Caco-2 (cell line): ENCODE data around the gene CDYL2. TPM values are rescaled to one million over a fixed set of nuclear protein-coding genes. Genes with fewer than 3 reads are reported as not detected.

ENCODE experiments used
- BruUV-seq: library from RNA; stranded (reverse); fragments of 400-500 nt; replicated peaks from 2 replicates; lab custom pipeline; 2021; lab: Mats Ljungman, UMichigan
- CTCF ChIA-PET: fragments of 300-600 bp; sonication (Branson Sonifier 250); formaldehyde crosslinking; loops from one replicate; lab custom pipeline; 2022; ENCODE audit warnings: antibody characterized with exemption; lab: Charles Lee
- POLR2A ChIA-PET: fragments of 300-600 bp; sonication (Branson Sonifier 250); formaldehyde crosslinking; loops from one replicate; lab custom pipeline; 2022; ENCODE audit warnings: antibody characterized with exemption; lab: Charles Lee
- DNase-seq, 2 experiments: peaks; one replicate each; pipeline versions ENCODE4 v3.0.0 to v3.0.0-alpha.2; 2020 to 2022
- H3K27me3 ChIP-seq: replicated peaks from 2 replicates; pipeline ENCODE4 v1.6.0; 2011; ENCODE audit warnings: low read length; ENCODE audit not compliant: control insufficient read depth, insufficient read depth
- H3K36me3 ChIP-seq: 2 replicates; pipeline ENCODE4 v1.5.1; 2011; ENCODE audit warnings: low read length; ENCODE audit not compliant: control insufficient read depth, insufficient read depth
- H3K4me1 ChIP-seq: fragments of 250-450 bp; sonication (Bioruptor Pico); 2 replicates; pipeline ENCODE4 v1.5.1; 2020; ENCODE audit warnings: mild to moderate bottlenecking
- H3K4me3 ChIP-seq: 2 replicates; pipeline ENCODE4 v1.5.1; 2011; ENCODE audit warnings: low read depth, mild to moderate bottlenecking, control low read depth, low read length
- H3K9me3 ChIP-seq: fragments of 250-450 bp; sonication (Bioruptor Pico); 2 replicates; pipeline ENCODE4 v1.5.1; 2020; ENCODE audit warnings: mild to moderate bottlenecking, moderate library complexity
- H3K27ac Mint-ChIP-seq: one replicate; pipeline ENCODE4 v1.8.0; 2022; ENCODE audit warnings: mixed read lengths; ENCODE audit not compliant: unreplicated experiment
- H3K27me3 Mint-ChIP-seq: one replicate; pipeline ENCODE4 v1.8.0; 2022; ENCODE audit warnings: mixed read lengths; ENCODE audit not compliant: insufficient read depth, unreplicated experiment
- H3K36me3 Mint-ChIP-seq: one replicate; pipeline ENCODE4 v1.8.0; 2022; ENCODE audit warnings: mild to moderate bottlenecking, mixed read lengths; ENCODE audit not compliant: insufficient read depth, unreplicated experiment
- H3K4me1 Mint-ChIP-seq: one replicate; pipeline ENCODE4 v1.8.0; 2022; ENCODE audit warnings: low read depth, mixed read lengths; ENCODE audit not compliant: unreplicated experiment
- H3K4me3 Mint-ChIP-seq: one replicate; pipeline ENCODE4 v1.8.0; 2022; ENCODE audit warnings: mild to moderate bottlenecking, moderate library complexity, mixed read lengths; ENCODE audit not compliant: unreplicated experiment
- H3K9me3 Mint-ChIP-seq: one replicate; pipeline ENCODE4 v1.8.0; 2022; ENCODE audit warnings: mixed read lengths; ENCODE audit not compliant: unreplicated experiment
- CTCF ChIP-seq, 2 experiments: fragments of 200-600 bp in 1 of 2; IDR thresholded peaks; 1 replicate in 1 of 2; 2 replicates in 1 of 2; pipeline versions ENCODE4 v1.5.1 to v1.8.0; 2011 to 2022; ENCODE audit warnings: antibody characterized with exemption in 1 of 2, control low read depth in 1 of 2, inconsistent platforms in 1 of 2, low read depth in 1 of 2, low read length in 1 of 2, mild to moderate bottlenecking in 1 of 2, moderate library complexity in 1 of 2; ENCODE audit not compliant: insufficient read depth in 1 of 2, severe bottlenecking in 1 of 2, unreplicated experiment in 1 of 2
- intact Hi-C: fragments of 100-400 bp; cut with micrococcal nuclease; formaldehyde crosslinking; loops from one replicate; pipeline ENCODE4 v1.10.0; 2022; ENCODE audit not compliant: unreplicated experiment
- total RNA-seq: library from RNA; stranded (reverse); gene quantifications from 2 replicates; pipeline ENCODE4 v1.2.3, GENCODE V29; 2022

CDYL2 gene
- total RNA-seq, 1 experiment from 2014 or later: 1.8 TPM

- Histone ChIP-seq H3K4me1 (no peaks in the 10 kb centered on the region), H3K4me3 (no peak overlapping the region), H3K36me3 (no peaks in the 10 kb centered on the region), H3K9me3 (no peaks in the 10 kb centered on the region), H3K27me3 (no peaks in the 10 kb centered on the region)
- Mint-ChIP-seq H3K27ac (no peak overlapping the region), H3K4me3 (no peak overlapping the region), H3K4me1 (no peaks in the 10 kb centered on the region), H3K36me3 (no peaks in the 10 kb centered on the region), H3K9me3 (peaks cover 23% of the 10 kb centered on the region), H3K27me3 (no peaks in the 10 kb centered on the region)
- no TSS peak for BruUV-seq
- no peak for DNase-seq
- intact Hi-C loops: no loop called here
- TF ChIP-seq CTCF (IDR thresholded peaks at IDR 0.05; ENCODE audit: insufficient read depth in 1 of 2, low read depth in 1 of 2, low read length in 1 of 2, severe bottlenecking in 1 of 2, unreplicated experiment in 1 of 2): no peak
- CTCF ChIA-PET: no interaction called here
- POLR2A ChIA-PET: no interaction called here
Observed at GRCh38 chr16:80705596-80705995, 98.8 kb downstream of the CDYL2 start.

- Histone ChIP-seq H3K4me3 (no peak overlapping the region), H3K9me3 (no peaks in the 10 kb centered on the region), H3K36me3 (no peaks in the 10 kb centered on the region), H3K27me3 (no peaks in the 10 kb centered on the region), H3K4me1 (no peaks in the 10 kb centered on the region)
- no peaks in the 10 kb centered on the region for H3K4me1 Mint-ChIP-seq
- no peaks in the 10 kb centered on the region for H3K36me3 Mint-ChIP-seq
- DNase-seq: no peak
- H3K27me3 Mint-ChIP-seq: no peaks in the 10 kb centered on the region
- no peak overlapping the region for H3K4me3 Mint-ChIP-seq
- intact Hi-C loops: no loop called here
- no TSS peak for BruUV-seq
- POLR2A ChIA-PET: no interaction called here
- CTCF ChIA-PET: no interaction called here
- peaks cover 23% of the 10 kb centered on the region for H3K9me3 Mint-ChIP-seq
- no peak for TF ChIP-seq CTCF (IDR thresholded peaks at IDR 0.05; ENCODE audit: insufficient read depth in 1 of 2, low read depth in 1 of 2, low read length in 1 of 2, severe bottlenecking in 1 of 2, unreplicated experiment in 1 of 2)
- no peak overlapping the region for H3K27ac Mint-ChIP-seq
Observed at GRCh38 chr16:80704751-80705505, 99.5 kb downstream of the CDYL2 start.

GRCh38 chr16:80703131-80704071 is 101.0 kb downstream of the CDYL2 start:
- CTCF ChIA-PET: no interaction called here
- Mint-ChIP-seq H3K4me1 (no peaks in the 10 kb centered on the region), H3K36me3 (no peaks in the 10 kb centered on the region), H3K4me3 (no peak overlapping the region), H3K27me3 (peaks cover 4% of the 10 kb centered on the region), H3K27ac (no peak overlapping the region), H3K9me3 (peaks cover 22% of the 10 kb centered on the region)
- no peaks in the 10 kb centered on the region for H3K9me3 ChIP-seq
- H3K4me3 ChIP-seq: no peak overlapping the region
- no peaks in the 10 kb centered on the region for H3K36me3 ChIP-seq
- POLR2A ChIA-PET: no interaction called here
- no peak for DNase-seq
- intact Hi-C loops: no loop called here
- no peaks in the 10 kb centered on the region for H3K27me3 ChIP-seq
- H3K4me1 ChIP-seq: no peaks in the 10 kb centered on the region
- no TSS peak for BruUV-seq
- no peak for TF ChIP-seq CTCF (IDR thresholded peaks at IDR 0.05; ENCODE audit: insufficient read depth in 1 of 2, low read depth in 1 of 2, low read length in 1 of 2, severe bottlenecking in 1 of 2, unreplicated experiment in 1 of 2)
